ENCODE results near the gene DPH2.
A peak's percentile ranks its signal among the peaks of the same experiment; 100 is the strongest.

DPH2 gene

DNA sequence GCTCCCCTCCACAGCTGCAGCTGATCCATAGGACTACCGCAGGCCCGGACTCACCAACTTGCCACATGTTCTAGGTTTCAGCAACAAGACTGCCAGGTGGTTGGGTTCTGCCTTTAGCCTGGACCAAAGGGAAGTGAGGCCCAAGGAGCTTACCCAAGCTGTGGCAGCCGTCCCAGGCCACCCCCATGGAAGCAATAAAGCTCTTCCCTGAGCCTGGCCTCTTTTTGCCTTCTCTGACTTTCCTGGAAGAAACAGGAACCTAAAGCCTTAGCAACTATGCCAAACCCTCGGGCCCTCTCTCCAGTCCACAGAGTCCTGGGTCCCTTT lies 38.9 kb upstream of the DPH2 start:
- POLR2A ChIA-PET: no interaction called here
- no peak for DNase-seq (ENCODE audit: low read depth, low spot score)
- TF ChIP-seq, protein P1, sequence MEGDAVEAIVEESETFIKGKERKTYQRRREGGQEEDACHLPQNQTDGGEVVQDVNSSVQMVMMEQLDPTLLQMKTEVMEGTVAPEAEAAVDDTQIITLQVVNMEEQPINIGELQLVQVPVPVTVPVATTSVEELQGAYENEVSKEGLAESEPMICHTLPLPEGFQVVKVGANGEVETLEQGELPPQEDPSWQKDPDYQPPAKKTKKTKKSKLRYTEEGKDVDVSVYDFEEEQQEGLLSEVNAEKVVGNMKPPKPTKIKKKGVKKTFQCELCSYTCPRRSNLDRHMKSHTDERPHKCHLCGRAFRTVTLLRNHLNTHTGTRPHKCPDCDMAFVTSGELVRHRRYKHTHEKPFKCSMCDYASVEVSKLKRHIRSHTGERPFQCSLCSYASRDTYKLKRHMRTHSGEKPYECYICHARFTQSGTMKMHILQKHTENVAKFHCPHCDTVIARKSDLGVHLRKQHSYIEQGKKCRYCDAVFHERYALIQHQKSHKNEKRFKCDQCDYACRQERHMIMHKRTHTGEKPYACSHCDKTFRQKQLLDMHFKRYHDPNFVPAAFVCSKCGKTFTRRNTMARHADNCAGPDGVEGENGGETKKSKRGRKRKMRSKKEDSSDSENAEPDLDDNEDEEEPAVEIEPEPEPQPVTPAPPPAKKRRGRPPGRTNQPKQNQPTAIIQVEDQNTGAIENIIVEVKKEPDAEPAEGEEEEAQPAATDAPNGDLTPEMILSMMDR (IDR thresholded peaks at IDR 0.05; ENCODE audit: insufficient read depth, low read length, missing control alignments): no peak
- CTCF ChIA-PET: interaction anchor here (1.0 to 14.4 kb wide), 6 partner anchors 9 to 168 kb away, joined by 3 to 1004 read pairs (median 5); partner anchors contain the start of gene IPO13
- H3K4me3 ChIP-seq (ENCODE audit: low read depth, low read length): no peak overlapping the region

DNA sequence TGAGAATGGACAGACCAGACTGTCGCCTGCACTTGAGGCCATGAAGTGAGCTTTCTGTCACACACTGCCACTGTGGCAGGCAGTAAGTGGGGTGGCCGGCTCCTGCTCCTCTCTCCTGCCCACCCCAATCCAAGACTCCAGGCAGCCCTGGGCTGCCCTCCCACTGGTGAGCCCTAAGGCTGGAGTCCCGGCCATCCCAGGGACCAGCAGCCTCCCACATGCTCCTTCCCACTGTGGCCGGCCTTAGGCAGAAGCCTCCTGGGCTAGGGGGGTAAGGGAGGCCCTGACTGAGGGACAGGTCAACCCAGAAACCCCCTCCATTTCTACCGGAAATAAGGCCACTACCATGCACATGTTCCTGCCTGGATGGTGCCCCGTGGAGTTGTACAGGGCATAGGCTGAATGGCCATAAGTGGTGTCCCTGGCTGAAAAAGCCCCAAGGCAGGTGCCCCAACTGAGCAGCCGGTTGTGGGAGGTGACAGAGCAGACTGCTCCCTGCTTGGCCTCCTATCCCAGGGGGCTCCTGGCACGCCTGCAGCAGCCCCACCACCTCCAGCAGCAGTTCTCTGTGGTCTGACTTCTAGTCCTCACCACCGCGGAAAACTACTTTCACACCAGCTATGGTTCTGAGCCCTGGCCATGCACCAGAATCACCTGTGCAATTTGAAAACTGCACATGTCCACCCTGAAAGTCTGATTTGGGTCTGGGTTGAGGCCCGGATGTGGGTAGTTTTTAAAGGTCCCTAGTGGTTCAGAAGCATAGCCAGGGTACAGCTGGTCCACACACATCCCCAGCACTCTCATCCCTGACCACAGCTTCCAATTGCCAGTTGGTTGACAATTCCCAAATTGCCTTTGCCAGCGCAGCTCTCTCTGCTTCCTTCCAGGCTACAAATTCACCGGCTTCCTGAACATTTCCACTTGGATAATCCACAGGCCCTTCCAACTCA lies 37.8 kb upstream of the DPH2 start:
- CTCF ChIA-PET: interaction anchor here (1.1 to 14.4 kb wide), 7 partner anchors 10 to 169 kb away, joined by 3 to 1004 read pairs (median 64); partner anchors contain the start of gene IPO13

DNA sequence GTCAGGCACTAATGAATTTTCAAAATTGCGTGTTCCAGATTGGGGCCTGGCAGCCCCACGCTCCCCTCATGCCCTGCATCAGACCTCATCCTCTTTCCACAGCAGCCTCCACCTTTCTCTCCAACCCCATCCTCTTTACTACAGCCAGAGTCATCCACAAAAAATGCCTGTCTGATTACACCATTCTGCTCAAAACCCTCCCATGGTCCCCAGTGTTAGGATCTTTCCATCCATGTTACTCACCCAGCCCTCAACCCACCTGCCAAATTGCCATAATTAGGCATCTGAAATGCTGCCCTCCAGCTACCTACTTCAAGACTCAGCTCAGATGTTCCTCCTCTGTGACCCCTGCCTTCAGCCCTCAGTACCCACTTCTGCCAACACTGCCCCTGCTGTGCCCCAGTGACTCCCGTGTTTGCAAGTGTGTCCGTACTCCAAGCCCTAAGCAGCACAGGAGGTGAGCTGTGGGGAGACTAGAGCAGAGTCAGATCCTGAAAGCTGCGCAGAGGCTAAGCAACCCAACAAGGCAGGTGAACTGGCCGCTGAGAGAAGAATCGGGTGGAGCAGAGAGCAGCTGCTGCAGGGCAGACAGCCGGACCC lies 36.9 kb upstream of the DPH2 start:
- H3K4me3 ChIP-seq (ENCODE audit: low read depth, low read length): peak overlapping the region; percentile 47
- TF ChIP-seq, protein P1 (IDR thresholded peaks at IDR 0.05; ENCODE audit: insufficient read depth, low read length, missing control alignments): no peak
- ChIA-PET CTCF (interaction anchor here (1.0 to 14.4 kb wide), 10 partner anchors 11 to 170 kb away, joined by 3 to 1004 read pairs (median 41); partner anchors contain the start of gene IPO13), POLR2A (interaction anchor here (1.4 to 1.6 kb wide), 2 partner anchors 11 to 170 kb away, joined by 3 read pairs; no protein-coding TSS in a partner anchor)
- DNase-seq (ENCODE audit: low read depth, low spot score): no peak

More for the DNA sequence above, 37.8 kb upstream of the DPH2 start:
- no peak for DNase-seq (ENCODE audit: low read depth, low spot score)
- H3K4me3 ChIP-seq (ENCODE audit: low read depth, low read length): no peak overlapping the region
- TF ChIP-seq, protein P1 (IDR thresholded peaks at IDR 0.05; ENCODE audit: insufficient read depth, low read length, missing control alignments): no peak
- POLR2A ChIA-PET: no interaction called here

DNA sequence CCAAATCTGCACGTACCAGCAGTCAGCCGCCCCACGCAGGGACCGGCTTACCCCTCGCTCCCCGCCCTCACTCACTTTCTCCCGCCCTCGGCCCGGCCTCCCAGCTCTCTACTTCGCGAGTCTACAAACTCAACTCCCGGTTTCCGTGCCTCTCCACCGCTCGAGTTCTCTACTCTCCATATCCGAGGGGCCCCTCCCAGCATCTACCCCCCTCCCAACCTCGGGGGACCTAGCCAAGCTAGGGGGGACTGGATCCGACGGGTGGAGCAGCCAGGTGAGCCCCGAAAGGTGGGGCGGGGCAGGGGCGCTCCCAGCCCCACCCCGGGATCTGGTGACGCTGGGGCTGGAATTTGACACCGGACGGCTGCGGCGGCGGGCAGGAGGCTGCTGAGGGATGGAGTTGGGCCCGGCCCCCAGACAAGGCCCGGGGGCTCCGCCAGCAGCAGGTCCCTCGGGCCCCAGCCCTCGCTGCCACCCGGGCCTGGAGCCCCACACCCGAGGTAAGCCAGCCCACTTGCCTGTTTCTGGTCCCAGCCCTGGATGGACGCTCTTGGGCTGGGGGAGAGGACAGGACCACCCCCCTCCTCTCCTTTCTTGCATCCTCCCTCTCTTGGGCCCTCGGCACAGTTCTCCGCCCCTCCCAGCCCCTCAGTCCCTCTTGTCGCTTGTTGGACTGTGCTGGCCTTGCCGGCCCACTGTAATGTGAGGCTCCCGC lies 36.3 kb upstream of the DPH2 start, which contains the start of gene ARTN:
ARTN (plus strand) TSS at position 416 of the 715 bp plus-strand sequence. CDS start 1,856 bp downstream, outside the sequence.
- ChIA-PET POLR2A (interaction anchor here (1.4 to 1.6 kb wide), 2 partner anchors 12 to 170 kb away, joined by 3 read pairs; no protein-coding TSS in a partner anchor), CTCF (interaction anchor here (0.7 to 14.4 kb wide), 45 partner anchors 11 to 705 kb away, joined by 3 to 1004 read pairs (median 9); partner anchors contain the start of genes ATP6V0B, IPO13, KDM4A and PTPRF)
- peak within 1 kb of the TSS; percentile 47 for H3K4me3 ChIP-seq (ENCODE audit: low read depth, low read length)
- no peak for DNase-seq (ENCODE audit: low read depth, low spot score)
- TF ChIP-seq, protein P1 (IDR thresholded peaks at IDR 0.05; ENCODE audit: insufficient read depth, low read length, missing control alignments): no peak

DNA sequence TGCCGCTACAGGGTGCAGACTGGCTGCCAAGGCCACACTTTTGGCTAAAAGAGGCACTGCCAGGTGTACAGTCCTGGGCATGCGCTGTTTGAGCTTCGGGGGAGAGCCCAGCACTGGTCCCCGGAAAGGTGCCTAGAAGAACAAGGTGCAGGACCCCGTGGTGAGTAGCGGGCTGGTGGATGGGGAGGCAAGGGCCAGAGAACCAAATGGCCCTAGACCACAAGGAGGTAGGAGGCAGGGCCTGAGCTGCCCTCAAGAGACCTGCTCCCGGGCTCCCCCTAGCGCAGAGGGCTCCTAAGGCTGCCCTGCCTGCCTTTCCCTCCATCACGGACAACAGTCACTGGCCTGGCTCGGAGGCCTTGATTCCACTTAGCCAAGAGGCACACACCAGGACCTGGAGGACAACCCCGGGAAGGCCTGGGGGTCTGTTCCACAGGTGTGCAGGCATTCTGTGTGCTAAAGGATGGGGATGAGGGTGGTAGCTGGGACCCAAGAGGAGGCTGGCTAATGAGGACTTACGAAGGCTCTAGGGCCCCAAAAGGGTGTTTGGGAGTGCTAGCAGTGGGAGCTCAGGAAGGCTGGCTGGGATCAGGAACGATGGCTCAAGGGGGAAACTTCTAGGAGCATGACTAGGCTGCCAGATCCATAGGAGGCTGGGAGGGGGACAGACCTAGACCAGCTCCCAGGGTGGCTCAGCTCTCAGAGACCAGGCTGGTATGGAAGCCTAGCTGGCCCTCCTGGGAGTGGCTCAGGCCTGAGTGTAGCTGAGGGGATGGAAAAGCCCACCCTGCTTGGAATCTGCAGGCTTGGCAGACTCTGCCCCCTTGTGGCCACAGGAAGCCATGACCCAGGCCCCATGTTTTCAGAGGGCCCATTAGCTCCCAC lies 35.5 kb upstream of the DPH2 start:
- no peak for DNase-seq (ENCODE audit: low read depth, low spot score)
- POLR2A ChIA-PET: interaction anchor here (1.4 to 1.6 kb wide), 3 partner anchors 13 to 171 kb away, joined by 3 to 13 read pairs (median 3); no protein-coding TSS in a partner anchor
- H3K4me3 ChIP-seq (ENCODE audit: low read depth, low read length): no peak overlapping the region
- TF ChIP-seq, protein P1 (IDR thresholded peaks at IDR 0.05; ENCODE audit: insufficient read depth, low read length, missing control alignments): peak; percentile 94
- CTCF ChIA-PET: interaction anchor here (0.6 to 14.4 kb wide), 79 partner anchors 12 to 708 kb away, joined by 3 to 1004 read pairs (median 6); partner anchors contain the start of genes ATP6V0B, DPH2, HYI and IPO13

Measured in AG04449 (cell line).